ENCODE data around the gene CEP19.

CEP19 gene

GRCh38 chr3:196707566-196707965 is 4.5 kb downstream of the CEP19 start:
- no peak for DNase-seq

GRCh38 chr3:196706731-196707130 is 5.3 kb downstream of the CEP19 start:
- no peak for DNase-seq

- no peak for DNase-seq
Observed at GRCh38 chr3:196706327-196706726, 5.7 kb downstream of the CEP19 start.

GRCh38 chr3:196700801-196701200 is 11.2 kb downstream of the CEP19 start:
- no peak for DNase-seq

GRCh38 chr3:196699749-196700148 is 12.3 kb downstream of the CEP19 start:
- no peak for DNase-seq

GRCh38 chr3:196697270-196697669 is 14.8 kb downstream of the CEP19 start:
- no peak for DNase-seq

- no peak for DNase-seq
Observed at GRCh38 chr3:196695849-196696226, 16.2 kb downstream of the CEP19 start.

GRCh38 chr3:196694941-196695848 is 16.9 kb downstream of the CEP19 start:
- DNase-seq, result no peak

GRCh38 chr3:196694202-196694638 is 17.8 kb downstream of the CEP19 start:
- DNase-seq, result no peak

- no peak for DNase-seq
Observed at GRCh38 chr3:196691386-196691785, 20.7 kb downstream of the CEP19 start.

GRCh38 chr3:196689941-196690660 is 21.9 kb downstream of the CEP19 start:
- no peak for DNase-seq

GRCh38 chr3:196688349-196688748 is 23.7 kb downstream of the CEP19 start:
- peak; percentile 83 for DNase-seq

- no peak for DNase-seq
Observed at GRCh38 chr3:196686436-196686835, 25.6 kb downstream of the CEP19 start.

GRCh38 chr3:196684548-196685407 is 27.3 kb downstream of the CEP19 start:
- peak; percentile 54 for DNase-seq

GRCh38 chr3:196677931-196678330 is 34.1 kb downstream of the CEP19 start:
- no peak for DNase-seq

GRCh38 chr3:196677353-196677752 is 34.7 kb downstream of the CEP19 start:
- no peak for DNase-seq

- DNase-seq, result no peak
Observed at GRCh38 chr3:196673632-196674031, 38.4 kb downstream of the CEP19 start.

- DNase-seq, result no peak
Observed at GRCh38 chr3:196670339-196670738, 41.7 kb downstream of the CEP19 start.

- DNase-seq, result no peak
Observed at GRCh38 chr3:196667056-196667825, 44.8 kb downstream of the CEP19 start.

GRCh38 chr3:196666001-196666867 is 45.8 kb downstream of the CEP19 start:
- DNase-seq, result peak; percentile 95
